ENCODE measurements around the gene MAB21L2.

Gene MAB21L2

DNA sequence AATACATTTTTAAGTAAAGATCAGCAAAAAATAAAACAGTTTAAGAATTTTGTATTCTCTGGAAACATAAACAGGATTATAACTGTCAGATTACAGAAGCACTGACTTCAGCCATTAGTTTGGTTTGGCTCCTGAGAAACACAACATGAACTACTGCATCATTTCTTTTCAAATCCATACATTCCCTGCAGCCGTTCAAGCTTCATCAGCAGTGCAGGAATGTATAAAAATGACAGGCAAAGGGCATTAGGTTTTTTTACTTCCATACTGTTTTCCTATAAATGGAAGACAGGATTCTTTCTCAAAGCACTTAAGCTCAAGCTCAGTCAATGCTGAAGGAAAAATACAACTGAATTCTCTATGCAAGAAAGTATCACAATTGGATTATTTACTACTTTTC, 4.2 kb upstream of the MAB21L2 start:
- no peak for DNase-seq (ENCODE audit: low read depth)

DNA sequence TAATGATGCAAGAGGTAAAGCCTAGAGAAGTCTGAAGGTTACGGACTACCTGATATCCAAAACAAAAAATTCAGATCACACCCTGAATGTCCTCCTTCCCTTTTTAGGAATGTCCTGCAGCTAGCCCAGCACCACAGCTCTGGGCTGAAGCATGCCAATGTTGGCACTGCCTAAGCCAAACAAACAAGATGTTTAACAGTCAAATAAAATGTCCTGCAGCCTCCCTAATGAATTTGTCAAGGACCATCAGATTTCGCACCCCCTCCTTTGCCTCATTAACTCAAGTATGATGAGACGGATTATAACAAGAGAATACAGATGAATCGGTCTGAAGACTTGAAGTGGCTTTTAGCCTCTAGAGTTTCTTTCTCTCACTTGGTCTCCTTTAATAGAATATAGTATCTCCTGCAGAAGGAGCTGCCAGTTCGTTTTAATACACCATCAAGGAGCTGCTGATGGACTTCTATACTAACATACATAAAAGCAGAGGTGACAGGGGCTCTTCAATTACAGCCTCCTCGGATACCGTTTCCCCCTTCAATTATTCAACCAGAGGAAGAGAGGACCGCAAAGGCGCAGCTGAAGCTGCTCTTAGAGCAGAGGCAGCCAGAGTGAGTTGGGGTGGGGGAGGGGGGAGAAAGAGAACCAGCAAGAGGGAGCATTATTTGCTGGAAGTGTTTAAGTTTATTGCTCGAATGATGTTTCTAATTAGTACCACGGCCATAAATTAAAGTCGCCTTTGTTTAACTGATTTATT, 3.0 kb upstream of the MAB21L2 start:
- no peak for DNase-seq (ENCODE audit: low read depth)

DNA sequence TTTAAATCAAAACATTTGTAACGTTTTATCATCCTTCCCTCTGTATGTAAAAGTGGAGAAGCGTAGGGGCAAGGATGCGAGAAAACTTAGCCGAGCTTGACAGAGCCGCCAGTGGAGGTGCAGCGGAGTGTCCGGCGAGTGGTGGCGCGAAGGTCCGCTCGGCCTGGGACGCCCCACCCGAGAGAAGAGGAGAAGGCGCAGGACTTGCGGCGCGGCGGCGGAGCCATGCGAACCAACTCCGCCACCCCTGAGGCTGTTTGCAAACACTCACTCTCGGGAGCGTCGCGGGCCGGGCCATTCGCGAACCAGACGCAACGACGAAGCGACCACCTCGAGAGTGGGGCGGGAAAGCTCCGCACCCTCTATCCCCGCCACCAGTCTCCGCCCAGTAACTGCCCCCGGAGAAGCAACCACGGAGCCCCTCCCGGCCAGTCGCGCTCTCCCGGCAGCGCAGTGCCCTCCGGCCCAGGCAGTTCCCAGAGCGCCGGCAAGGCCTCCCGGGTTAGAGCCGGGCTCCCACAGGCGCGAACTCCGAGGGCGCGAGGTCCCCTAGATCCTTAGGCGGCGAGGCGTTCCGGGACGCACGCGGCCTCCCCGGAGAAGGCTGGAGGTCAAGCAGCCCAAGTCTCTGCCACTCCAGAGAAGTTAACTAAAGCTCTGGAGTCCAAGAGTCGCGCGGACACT, 2.3 kb upstream of the MAB21L2 start:
- no peak for DNase-seq (ENCODE audit: low read depth)

DNA sequence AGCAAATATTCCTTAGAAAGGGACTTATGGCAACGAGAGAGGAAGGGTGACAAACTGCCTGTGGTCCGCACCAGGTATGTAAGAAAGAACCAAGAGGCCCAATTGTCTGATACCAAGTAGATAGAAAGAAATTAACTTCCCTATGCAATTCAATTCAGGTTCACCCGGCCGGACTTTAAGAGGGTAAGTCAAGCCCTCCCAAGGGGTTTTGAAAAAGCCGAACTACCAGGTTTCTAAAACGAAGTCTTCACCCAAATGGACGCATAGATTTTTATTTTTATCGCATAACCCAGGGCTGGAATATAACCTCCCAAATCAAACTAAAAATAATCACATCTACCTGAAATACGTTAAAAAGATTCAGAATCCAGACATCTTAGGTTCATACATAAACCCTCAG, 1.6 kb upstream of the MAB21L2 start:
- no peak for DNase-seq (ENCODE audit: low read depth)

DNA sequence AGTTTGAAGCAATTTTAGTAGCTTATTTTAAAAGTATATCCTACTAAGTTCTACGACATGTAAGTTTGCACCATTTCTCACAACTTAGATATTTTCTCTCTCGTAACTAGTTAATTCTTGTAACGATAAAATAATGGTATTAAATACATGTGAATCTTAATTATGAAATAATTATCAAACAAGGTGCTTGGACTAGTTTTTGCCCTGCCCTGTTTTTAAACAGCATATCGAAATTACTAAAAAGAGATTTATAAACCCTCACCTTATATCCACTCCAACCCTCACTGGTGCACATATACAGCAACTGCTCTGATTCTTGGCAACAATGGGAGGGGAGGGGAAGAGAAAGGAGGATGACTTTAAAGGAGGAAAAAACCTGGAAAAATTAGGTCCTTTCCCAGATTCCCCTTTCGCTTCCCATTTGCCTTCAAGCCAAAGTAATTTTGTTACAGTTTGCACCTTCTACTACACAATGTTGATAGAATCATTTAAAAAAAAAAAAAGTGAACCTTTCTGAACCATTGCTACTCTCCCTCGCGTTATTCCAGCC, 820 bp upstream of the MAB21L2 start:
- no peak for DNase-seq (ENCODE audit: low read depth)

DNA sequence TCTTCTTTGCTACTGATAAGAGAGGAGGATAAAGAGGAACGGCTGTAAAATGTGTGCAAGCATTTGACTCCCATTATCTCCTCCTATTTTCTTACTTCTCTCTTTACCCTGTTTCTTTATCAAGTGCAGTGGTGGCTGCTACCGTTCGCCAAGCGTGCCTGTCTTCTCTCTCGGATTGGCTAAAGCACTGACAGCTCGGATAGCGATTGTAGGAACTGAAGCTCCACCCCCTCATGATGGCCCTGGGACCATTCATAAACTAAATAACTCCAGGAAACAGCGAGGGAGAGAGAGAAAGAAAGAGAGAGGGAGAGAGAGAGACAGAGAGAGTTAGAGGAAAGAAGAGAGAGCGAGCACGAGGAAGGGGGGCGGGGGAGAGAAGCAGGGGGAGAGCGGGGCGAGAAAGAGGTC, 305 bp upstream of the MAB21L2 start:
- DNase-seq (ENCODE audit: low read depth), result no peak

DNA sequence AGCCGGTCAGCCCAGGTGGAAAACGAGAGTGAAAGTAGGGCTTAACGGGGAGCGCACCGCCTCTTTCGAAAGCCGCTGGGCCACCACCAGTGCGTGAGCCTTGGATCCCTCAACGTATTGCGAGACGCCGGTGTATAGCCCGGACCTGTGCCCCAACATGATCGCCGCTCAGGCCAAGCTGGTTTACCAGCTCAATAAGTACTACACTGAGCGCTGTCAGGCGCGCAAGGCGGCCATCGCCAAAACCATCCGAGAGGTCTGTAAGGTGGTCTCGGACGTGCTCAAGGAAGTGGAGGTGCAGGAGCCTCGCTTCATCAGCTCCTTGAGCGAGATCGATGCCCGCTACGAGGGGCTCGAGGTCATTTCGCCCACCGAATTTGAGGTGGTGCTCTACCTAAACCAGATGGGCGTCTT, 929 bp downstream of the MAB21L2 start:
- DNase-seq (ENCODE audit: low read depth), result no peak

DNA sequence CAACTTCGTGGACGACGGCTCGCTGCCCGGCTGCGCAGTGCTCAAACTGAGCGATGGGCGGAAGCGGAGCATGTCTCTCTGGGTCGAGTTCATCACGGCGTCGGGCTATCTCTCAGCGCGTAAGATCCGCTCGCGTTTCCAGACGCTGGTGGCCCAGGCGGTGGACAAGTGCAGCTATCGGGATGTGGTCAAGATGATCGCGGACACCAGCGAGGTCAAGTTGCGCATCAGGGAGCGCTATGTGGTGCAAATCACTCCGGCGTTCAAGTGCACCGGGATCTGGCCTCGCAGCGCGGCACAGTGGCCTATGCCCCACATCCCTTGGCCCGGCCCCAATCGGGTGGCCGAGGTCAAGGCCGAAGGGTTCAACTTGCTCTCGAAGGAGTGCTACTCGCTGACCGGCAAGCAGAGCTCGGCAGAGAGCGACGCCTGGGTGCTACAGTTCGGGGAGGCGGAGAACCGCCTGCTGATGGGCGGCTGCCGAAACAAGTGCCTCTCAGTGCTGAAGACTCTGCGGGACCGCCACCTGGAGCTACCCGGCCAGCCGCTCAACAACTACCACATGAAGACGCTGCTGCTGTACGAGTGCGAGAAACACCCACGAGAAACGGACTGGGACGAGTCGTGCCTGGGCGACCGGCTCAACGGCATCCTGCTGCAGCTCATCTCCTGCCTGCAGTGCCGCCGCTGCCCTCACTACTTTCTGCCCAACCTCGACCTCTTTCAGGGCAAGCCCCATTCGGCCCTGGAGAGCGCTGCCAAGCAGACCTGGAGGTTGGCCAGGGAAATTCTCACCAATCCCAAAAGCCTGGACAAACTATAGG, 1.5 kb downstream of the MAB21L2 start:
- no peak for DNase-seq (ENCODE audit: low read depth)

DNA sequence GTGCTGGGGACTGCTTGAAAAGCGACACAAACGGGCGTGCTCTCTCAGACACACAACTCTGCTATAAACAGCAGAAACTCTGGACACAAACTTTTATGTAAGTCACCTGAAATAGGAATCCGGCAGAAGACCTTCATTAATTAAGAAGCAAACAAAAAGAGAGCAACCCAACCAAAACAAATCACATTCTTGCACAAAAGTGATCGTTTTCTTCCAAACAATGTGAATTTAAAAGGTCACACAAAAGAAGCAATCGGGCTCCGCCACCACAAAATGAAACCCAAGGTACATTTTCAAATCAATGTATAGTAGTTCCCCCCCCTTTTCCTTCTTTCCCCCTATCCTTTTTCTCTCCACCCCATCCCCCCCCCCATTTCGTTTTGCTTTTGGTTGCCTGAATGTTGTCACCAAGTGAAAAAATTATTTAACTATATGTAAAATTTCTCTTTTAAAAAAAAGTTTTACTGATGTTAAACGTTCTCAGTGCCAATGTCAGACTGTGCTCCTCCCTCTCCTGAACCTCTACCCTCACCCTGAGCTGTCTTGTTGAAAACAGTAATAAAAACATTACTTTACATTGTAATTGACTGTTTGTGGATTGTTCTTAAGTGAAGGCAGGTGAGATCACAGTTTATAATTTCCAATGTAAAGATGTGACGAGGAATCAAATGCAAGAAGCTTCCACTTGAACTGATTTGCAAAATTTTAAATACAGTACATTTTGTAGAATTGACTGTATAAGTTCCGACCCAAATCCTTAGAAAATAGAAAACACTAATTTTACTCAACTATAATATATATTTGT, 2.4 kb downstream of the MAB21L2 start:
- DNase-seq (ENCODE audit: low read depth), result no peak

DNA sequence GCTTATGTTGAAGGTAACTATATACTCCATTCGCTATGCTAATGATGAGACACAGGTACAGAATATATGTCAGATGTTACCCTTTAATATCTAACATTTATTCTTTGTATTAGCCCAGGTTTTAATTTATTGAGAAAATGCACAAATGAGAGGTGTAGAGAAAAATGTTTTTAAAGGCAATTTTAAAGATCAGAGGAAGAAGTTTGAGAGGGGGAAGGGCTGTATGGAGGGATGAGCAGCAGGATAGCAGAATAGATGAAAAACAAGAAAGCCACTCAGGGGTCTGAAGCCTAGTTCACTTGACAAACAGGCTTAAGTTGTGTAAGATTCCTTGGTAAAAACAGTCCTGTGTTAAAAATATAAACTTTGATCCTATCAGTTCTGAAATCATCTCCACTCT, 3.7 kb downstream of the MAB21L2 start:
- DNase-seq (ENCODE audit: low read depth), result no peak

DNA sequence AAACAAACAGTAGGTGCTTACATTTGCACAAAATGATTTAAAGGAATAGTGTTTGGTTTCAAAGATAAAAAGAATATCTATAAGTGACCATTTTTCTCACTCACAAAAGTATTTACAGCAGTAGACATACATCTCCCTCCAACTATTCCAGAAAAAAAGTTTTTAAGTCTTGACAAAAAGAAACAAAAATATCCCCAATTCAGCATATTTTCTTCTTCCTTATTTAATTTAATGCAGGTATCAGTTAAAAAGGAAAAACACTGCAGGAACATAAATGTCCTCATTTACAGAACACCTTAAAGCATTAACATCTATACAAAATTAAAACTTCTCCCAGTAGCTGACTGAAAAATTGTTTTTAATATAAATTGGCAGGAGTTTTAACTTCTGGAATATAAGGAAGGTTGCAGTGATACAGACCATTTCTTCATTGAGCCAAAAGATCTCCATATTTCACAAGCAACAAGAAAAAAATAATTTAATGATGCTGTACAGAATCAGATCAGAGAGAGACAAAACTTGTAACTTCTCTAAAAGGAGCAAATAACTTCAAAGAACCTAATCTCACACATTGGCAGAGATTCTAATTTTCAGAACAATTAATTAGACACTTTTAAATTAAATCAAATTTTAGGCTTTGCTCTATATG, 4.3 kb downstream of the MAB21L2 start:
- no peak for DNase-seq (ENCODE audit: low read depth)

DNA sequence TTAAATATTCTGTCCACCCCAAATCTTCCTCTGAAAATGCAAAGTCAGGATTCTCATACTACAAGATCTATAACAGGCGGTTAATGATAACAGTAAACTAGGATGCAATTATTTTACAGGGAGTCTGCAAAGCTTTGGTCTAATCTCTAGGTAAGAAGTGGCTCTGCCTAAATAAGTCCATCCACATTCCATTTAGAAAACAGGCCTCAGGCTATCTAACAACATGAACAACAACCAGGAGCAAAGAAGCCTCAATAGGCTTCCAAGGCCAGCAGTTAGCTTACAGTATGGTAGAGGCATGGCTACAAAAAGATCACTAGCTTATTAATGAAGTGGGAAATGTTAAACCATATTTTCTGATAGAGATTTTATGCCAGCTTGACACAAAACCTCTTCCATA, 6.4 kb downstream of the MAB21L2 start:
- DNase-seq (ENCODE audit: low read depth), result no peak

DNA sequence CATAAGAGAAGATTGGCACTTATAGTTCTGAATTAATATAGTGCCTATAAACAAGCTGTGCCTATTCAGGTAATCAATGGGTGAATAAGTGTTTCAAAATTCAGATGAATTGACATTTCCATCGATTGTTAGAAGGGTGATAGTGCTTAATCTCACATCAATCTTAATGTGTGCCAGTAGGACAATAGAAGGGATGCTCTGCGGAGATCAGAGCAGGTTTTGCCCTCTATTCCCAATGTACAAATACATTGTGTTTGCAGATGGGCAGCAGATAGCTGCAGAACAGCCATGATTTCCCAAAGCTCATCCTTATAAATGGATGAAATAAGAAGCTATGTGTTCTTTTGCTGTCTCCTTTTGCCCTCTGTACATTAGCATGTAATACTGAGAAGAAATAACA, 7.2 kb downstream of the MAB21L2 start:
- DNase-seq (ENCODE audit: low read depth), result no peak

DNA sequence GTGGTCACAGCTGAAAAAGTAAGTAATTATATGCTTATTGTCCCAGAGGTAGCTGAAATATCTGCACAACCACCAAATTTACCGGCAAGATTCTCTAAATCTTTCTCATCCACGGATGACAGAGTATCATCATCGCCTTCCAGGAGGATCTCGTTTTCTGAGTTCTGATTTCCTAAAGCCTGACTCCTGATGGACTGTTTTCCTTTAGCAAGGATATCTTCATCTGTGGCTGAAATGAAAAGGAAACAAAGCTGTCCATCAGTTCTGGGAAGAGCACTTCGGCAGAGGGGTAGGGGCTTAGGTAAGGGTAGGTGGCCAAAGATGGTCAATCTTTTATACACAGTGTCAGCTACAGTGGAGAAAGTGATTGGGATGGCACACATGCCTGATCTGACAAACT, 8.7 kb downstream of the MAB21L2 start:
- DNase-seq (ENCODE audit: low read depth), result no peak

DNA sequence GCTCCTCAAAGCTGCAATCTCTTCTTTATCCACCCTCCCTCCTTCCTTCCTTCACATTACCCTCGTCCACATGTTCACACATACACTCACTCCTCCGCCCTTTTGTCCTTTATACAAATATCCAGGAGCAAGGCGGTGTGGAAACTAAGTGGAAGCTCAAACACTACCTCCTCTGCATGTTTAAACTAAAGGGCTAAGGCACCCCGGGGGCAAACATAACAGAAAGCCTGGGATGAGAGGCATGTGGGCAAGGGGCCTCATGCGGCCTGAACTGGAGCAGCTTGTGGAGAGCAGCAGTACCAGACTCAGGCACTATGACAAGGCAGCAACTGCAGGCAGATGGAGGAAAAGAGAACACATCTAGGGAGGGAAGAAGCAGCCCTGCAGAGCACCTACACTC, 9.5 kb downstream of the MAB21L2 start:
- DNase-seq (ENCODE audit: low read depth), result no peak

DNA sequence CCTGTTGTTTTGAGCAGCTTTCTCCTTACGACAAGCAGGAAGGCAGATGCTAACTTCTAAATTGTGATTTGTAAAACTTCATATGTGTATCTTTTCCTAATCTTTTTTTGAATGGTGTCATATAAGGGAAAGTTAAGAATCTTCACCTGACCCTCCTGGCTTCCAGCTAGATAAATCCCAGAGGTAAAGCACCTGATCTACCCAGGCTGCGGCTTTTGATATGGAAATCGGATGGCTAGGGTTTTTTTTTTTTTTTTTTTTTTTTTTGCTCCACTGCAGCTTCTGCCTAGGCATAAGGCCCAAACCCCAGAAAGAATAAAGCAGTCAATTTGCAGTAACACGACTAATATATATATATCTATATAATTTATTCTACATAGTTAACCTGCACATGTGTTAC, 10.0 kb downstream of the MAB21L2 start:
- DNase-seq (ENCODE audit: low read depth), result no peak

DNA sequence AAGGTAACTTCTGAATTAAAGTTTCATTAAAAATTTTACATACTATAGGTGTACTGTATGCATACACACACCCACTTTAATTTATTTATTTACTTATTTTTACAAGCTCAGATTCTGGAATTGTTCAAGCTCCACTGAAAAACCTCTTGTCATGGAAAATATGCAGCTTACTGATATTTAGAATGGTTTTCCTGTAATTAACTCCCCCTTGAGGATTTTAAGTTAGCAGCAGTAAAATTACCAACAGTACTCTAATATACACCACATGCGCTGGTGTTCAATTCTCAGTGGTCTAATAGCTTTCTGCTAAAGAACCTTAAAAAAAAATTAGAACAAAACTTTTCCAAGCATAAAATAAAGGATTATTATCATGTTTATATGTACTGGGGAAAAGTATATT, 12.0 kb downstream of the MAB21L2 start:
- no peak for DNase-seq (ENCODE audit: low read depth)

DNA sequence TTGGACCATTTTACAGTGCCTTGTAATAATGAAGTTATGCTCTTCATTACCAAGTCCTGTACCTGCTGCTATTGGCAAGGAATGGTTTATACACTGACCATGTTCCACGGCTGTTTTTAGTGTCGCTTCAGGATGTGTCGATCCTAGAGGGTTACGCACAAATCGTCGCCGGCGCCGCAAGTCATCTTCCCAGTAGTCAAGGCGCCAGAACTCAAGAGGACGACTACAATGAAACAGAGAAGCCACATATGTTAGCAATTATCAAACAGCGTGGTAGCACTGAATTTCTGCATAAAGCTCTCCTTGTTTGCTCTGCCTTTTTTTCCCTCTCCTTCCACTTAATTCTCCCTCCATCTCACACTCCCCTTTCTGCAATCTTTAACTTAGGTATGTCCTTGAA, 17.0 kb downstream of the MAB21L2 start:
- DNase-seq (ENCODE audit: low read depth), result no peak

DNA sequence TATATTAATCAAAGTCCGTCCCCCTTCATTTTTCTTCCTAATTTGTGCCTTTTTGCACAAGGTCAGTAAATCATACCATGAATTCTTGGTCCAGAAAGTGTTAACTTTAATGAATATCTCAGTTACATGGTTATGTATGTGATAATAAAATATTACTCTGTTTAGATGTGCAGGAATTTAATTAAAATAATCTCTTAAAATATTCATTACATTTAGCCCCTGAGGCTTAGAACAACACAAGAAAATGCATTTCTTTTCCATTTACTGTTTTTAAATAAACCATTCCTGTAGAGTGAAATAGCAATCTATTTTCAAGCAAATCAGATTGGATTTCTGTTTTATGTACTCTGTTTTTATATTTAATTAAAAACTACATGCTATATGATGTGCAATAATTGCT, 17.6 kb downstream of the MAB21L2 start:
- DNase-seq (ENCODE audit: low read depth), result no peak

DNA sequence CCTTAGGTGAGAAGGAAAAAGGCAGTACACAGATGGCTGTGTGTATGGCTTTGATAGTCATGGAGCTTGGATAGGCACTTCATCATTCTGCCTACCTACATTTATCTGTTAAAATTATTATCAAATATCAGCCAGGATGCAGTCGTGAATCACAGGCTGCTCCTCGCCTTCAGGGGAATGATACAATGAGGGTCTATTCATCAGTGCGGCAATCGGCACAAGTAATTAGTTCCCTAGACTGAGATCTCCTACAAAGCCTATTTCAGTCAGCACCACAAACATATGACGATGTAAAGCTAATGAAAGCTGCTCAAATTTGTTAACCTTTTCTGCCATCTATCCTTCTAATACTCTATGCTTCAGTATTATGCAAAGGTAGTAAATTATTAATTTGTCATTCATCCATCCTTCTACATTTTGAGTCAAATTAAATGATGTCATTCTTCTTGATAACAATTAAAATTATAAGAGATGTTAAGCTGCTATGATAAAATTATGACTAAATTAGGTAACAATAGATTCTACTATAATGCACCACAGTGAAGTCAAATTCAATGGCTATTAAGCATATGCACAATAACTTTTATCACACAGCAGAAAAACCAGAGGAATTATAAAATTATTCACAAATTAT, 19.0 kb downstream of the MAB21L2 start:
- no peak for DNase-seq (ENCODE audit: low read depth)

DNA sequence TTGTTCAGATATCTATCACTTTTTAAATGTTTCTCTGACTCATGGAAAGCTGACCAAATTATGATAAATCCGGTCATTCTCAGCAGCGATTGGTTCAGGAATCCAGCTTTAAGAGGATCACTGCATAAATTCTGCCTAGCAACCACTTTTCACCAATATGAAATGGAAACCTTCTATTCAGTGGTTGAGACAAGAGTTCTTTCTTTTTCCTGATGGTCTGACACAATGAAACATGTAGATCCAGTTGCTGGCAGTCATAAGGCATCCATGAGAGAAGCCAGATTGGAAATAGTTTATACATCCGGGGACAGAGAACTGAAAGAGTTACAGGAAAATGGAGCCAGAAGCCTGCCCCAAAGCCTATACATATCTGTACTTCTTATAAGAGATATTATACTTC, 27.2 kb downstream of the MAB21L2 start:
- no peak for DNase-seq (ENCODE audit: low read depth)

All from stimulated activated CD8-positive, alpha-beta memory T cell treated with anti-CD3 and anti-CD28 coated beads, Interleukin-15, amount 100 ng/mL, for 1 hour (primary cell).